Glomerular endothelial cell (primary cell): ENCODE results near the gene NLRP1. TPM values are rescaled to one million over a fixed set of nuclear protein-coding genes. Genes with fewer than 3 reads are reported as not detected.

Experiments used
- DNase-seq: peaks from one replicate; pipeline ENCODE4 v3.0.0-alpha.2; 2011; ENCODE audit warnings: low read depth, low spot score; ENCODE audit errors: extremely low read depth
- total RNA-seq: library from RNA; depleted of rRNA; stranded (reverse); fragments of >200 nt; gene quantifications from 2 replicates; pipeline ENCODE4 v1.2.3, GENCODE V29; 2015

NLRP1 gene
- total RNA-seq, 1 donor from 2014 or later = 51.7 TPM

GRCh38 chr17:5526821-5527598 lies 57.3 kb downstream of the NLRP1 start:
- peak; percentile 91 for DNase-seq

- DNase-seq = no peak
Measured at GRCh38 chr17:5523249-5523648, 61.1 kb downstream of the NLRP1 start.

DNA sequence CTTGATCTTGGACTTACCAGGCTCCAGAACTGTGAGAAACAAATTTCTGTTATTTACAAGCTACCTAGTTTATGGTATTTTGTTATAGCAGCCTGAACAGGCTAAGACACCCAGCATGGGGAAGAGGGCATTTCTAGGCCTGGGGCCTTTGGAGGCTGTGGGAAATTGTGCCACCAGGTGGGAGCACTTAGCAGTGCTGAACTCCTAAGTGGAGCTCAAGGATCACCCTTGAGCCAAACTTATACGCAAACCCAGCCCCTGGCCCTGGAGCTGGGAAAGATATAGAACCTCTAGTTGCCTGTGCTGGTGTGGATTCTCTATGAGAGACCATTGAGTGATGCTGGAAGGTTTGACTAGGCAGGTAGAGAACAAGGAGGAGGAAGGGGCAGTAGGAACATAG lies 61.8 kb downstream of the NLRP1 start:
- no peak for DNase-seq

GRCh38 chr17:5516060-5516792 lies 68.1 kb downstream of the NLRP1 start:
- no peak for DNase-seq

- no peak for DNase-seq
Measured at GRCh38 chr17:5514976-5515375, 69.3 kb downstream of the NLRP1 start.

DNA sequence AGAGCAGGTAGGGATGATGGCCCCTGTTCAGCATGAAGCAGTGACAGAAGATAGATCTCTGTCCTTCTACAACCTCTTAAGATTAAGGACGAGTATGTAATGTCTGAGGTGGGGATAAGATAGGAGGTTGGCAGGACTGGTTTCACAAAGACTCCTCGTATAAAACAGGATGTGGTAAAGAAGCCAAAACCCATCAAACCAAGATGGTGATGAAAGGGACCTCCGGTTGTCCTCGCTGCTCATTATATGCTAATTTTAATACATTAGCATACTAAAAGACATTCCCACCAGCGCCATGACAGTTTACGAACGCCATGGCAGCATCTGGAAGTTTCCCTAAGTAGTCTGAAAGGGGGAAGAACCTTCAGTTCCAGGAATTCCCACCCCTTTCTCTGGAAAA lies 70.7 kb downstream of the NLRP1 start:
- DNase-seq = no peak

GRCh38 chr17:5511401-5512225 lies 72.7 kb downstream of the NLRP1 start:
- no peak for DNase-seq

- DNase-seq = no peak
Measured at GRCh38 chr17:5510771-5511170, 73.5 kb downstream of the NLRP1 start.

DNA sequence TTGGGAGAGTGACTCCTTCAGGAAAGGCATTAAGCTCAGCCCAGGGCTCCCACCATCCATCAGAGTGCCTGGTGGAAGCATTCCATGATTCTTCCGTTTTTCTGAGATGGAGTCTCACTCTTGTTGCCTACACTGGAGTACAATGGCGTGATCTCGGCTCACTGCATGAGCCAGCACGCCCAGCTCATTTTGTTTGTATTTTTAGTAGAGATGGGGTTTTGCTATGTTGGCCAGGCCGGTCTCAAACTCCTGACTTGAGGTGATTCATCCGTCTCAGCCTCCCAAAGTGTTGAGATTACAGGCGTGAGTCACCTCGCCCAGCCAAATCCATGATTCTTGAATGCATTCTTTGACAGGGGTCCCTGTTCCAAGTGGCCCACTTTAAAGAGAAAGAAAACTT lies 74.8 kb downstream of the NLRP1 start:
- DNase-seq = no peak

- DNase-seq = no peak
Measured at GRCh38 chr17:5508810-5509209, 75.5 kb downstream of the NLRP1 start.

- DNase-seq = no peak
Measured at GRCh38 chr17:5506307-5506706, 78.0 kb downstream of the NLRP1 start.

- no peak for DNase-seq
Measured at GRCh38 chr17:5502552-5502951, 81.8 kb downstream of the NLRP1 start.

- no peak for DNase-seq
Measured at GRCh38 chr17:5501685-5502084, 82.6 kb downstream of the NLRP1 start.

- DNase-seq = no peak
Measured at GRCh38 chr17:5500589-5501391, 83.5 kb downstream of the NLRP1 start.

DNA sequence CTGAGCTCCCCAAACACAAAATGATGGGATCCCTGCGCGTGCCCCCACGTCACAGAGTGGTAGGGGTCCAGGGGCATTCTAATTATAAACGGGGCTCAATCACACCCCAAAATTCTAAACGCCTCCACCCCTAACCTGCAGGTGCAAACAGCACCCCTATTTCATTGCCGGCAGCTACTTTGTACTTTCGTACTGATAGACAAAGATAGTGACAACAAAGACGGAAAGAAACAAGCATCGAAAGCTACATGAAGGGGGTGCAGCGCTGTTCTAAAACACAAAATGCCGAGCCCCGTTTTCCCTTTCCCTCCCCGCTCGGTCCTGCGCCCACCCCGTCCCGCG lies 84.1 kb downstream of the NLRP1 start:
- no peak for DNase-seq

- DNase-seq = no peak
Measured at GRCh38 chr17:5499476-5500231, 84.7 kb downstream of the NLRP1 start.

DNA sequence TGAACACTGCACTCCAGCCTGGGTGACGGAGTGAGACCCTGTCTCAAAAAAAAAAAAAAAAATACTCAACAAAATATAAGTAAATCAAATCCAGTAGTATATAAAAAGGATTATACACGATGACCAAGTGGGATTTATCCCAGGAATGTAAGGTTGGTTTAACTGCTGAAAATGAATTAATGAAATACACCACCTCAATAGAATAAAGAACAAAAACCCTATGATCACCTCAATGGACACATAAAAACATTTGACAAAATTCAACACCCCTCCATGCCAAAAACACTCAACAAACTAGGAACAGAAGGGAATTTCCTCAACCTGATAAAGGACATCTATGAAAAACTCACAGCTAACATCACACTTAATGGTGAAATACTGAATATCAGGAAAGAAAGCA lies 91.3 kb downstream of the NLRP1 start:
- DNase-seq = no peak

GRCh38 chr17:5488752-5489151 lies 95.6 kb downstream of the NLRP1 start:
- no peak for DNase-seq

- DNase-seq = peak; percentile 84
Measured at GRCh38 chr17:5486206-5487124, 97.8 kb downstream of the NLRP1 start, which contains the start of gene MIS12. TSS of gene MIS12 (plus strand) at chr17:5486566. CDS start at chr17:5488863, 2,297 bp downstream.
